Measurements from ENCODE around the gene CCDC148.

DNA sequence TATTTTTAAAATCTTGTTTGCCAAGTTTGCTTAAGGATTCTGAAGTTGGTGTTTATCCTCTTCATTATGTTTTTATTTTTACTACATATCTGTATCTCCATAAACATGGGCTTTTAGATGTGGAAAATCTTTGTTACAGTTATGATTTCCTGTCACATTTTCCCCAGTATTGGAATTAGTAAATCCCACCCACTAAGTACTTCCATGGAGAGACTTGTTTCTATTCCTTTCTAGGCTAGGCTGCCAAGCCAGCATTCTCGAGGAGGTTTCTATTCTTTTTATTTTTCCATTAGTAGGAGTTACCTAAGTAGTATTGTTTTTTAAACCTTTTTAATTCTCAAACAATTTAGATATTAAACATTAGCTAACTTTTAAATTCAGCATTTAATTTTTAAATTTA is 22.3 kb upstream of the CCDC148 start:
- TF ChIP-seq, protein P1, sequence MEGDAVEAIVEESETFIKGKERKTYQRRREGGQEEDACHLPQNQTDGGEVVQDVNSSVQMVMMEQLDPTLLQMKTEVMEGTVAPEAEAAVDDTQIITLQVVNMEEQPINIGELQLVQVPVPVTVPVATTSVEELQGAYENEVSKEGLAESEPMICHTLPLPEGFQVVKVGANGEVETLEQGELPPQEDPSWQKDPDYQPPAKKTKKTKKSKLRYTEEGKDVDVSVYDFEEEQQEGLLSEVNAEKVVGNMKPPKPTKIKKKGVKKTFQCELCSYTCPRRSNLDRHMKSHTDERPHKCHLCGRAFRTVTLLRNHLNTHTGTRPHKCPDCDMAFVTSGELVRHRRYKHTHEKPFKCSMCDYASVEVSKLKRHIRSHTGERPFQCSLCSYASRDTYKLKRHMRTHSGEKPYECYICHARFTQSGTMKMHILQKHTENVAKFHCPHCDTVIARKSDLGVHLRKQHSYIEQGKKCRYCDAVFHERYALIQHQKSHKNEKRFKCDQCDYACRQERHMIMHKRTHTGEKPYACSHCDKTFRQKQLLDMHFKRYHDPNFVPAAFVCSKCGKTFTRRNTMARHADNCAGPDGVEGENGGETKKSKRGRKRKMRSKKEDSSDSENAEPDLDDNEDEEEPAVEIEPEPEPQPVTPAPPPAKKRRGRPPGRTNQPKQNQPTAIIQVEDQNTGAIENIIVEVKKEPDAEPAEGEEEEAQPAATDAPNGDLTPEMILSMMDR (IDR thresholded peaks at IDR 0.05), result no peak
- no peak for TF ChIP-seq RAD21 (conservative IDR thresholded peaks at IDR 0.05 in 1 of 2, IDR thresholded peaks at IDR 0.05 in 1 of 2)
- TF ChIP-seq, protein P2, sequence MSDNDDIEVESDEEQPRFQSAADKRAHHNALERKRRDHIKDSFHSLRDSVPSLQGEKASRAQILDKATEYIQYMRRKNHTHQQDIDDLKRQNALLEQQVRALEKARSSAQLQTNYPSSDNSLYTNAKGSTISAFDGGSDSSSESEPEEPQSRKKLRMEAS (IDR thresholded peaks at IDR 0.05), result no peak
- no peak for TF ChIP-seq MYC (IDR thresholded peaks at IDR 0.05; ENCODE audit: borderline replicate concordance, low read length)
- no peak for TF ChIP-seq MAZ (IDR thresholded peaks at IDR 0.05; ENCODE audit: borderline replicate concordance, low read depth, low read length)
- TF ChIP-seq EP300 (IDR thresholded peaks at IDR 0.05), result no peak
- TF ChIP-seq HDAC2 (IDR thresholded peaks at IDR 0.05), result no peak
- no peak for TF ChIP-seq POLR2AphosphoS2 (conservative IDR thresholded peaks at IDR 0.05; ENCODE audit: low read length)
